IgD-negative memory B cell (primary cell): ENCODE results near the gene KLF18. TPM values are rescaled to one million over a fixed set of nuclear protein-coding genes. Genes with fewer than 3 reads are reported as not detected.
"Not testable (repeated sequence)": the region's sequence is repeated elsewhere in the genome, so short reads cannot be mapped to it uniquely, and the experiment has no call there.

Source experiments
- H3K27ac Mint-ChIP-seq, 3 donors: one replicate each; pipeline ENCODE4 v1.8.0; 2020 to 2022; ENCODE audit warnings: mild to moderate bottlenecking in 3 of 3, mixed read lengths in 3 of 3, moderate library complexity in 1 of 3
- H3K27me3 Mint-ChIP-seq: one replicate; pipeline ENCODE4 v1.8.0; 2021; ENCODE audit warnings: mixed read lengths
- H3K36me3 Mint-ChIP-seq: one replicate; pipeline ENCODE4 v1.8.0; 2020; ENCODE audit warnings: mild to moderate bottlenecking, mixed read lengths
- H3K4me1 Mint-ChIP-seq, 3 donors: one replicate each; pipeline ENCODE4 v1.8.0; 2020 to 2022; ENCODE audit warnings: mixed read lengths in 3 of 3, mild to moderate bottlenecking in 1 of 3
- H3K4me3 Mint-ChIP-seq, 4 donors: one replicate each; pipeline ENCODE4 v1.8.0; 2020 to 2022; ENCODE audit warnings: mild to moderate bottlenecking in 4 of 4, mixed read lengths in 4 of 4, moderate library complexity in 3 of 4
- H3K9me3 Mint-ChIP-seq, 3 donors: one replicate each; pipeline ENCODE4 v1.8.0; 2020 to 2021; ENCODE audit warnings: mixed read lengths in 3 of 3, mild to moderate bottlenecking in 1 of 3
- polyA plus RNA-seq: library from polyadenylated mRNA; unstranded; fragments of 300-500 nt; fragmentation: Illumina TruSeq; gene quantifications from one replicate; pipeline ENCODE4 v1.2.3, GENCODE V29; 2021

Gene KLF18
- polyA plus RNA-seq, 1 donor from 2014 or later = not detected

- H3K4me1 Mint-ChIP-seq, H3K36me3 Mint-ChIP-seq, H3K27ac Mint-ChIP-seq, H3K4me3 Mint-ChIP-seq, H3K9me3 Mint-ChIP-seq, H3K27me3 Mint-ChIP-seq: not testable (repeated sequence)
Measured at GRCh38 chr1:44139565-44139964, 1.9 kb downstream of the KLF18 start.

GRCh38 chr1:44138239-44138638 is 3.2 kb downstream of the KLF18 start:
- H3K27me3 Mint-ChIP-seq = peaks cover 3% of the 10 kb centered on the region
- H3K4me1 Mint-ChIP-seq = no peaks in the 10 kb centered on the region
- peaks cover 0 to 6% (median 3%) of the 10 kb centered on the region in 3 donors for H3K9me3 Mint-ChIP-seq
- no peak overlapping the region for H3K4me3 Mint-ChIP-seq
- peaks cover 3% of the 10 kb centered on the region for H3K36me3 Mint-ChIP-seq
- no peak overlapping the region for H3K27ac Mint-ChIP-seq

- H3K27ac Mint-ChIP-seq = no peak overlapping the region
- H3K36me3 Mint-ChIP-seq = peaks cover 3% of the 10 kb centered on the region
- peaks cover 2% of the 10 kb centered on the region for H3K27me3 Mint-ChIP-seq
- no peaks in the 10 kb centered on the region for H3K4me1 Mint-ChIP-seq
- no peak overlapping the region for H3K4me3 Mint-ChIP-seq
- no peaks in the 10 kb centered on the region for H3K9me3 Mint-ChIP-seq
Measured at GRCh38 chr1:44135886-44136285, 5.5 kb downstream of the KLF18 start.

GRCh38 chr1:44134071-44134920 is 7.1 kb downstream of the KLF18 start:
- Mint-ChIP-seq H3K4me3 (no peak overlapping the region), H3K9me3 (no peaks in the 10 kb centered on the region), H3K27me3 (peaks cover 2% of the 10 kb centered on the region), H3K36me3 (peaks cover 3% of the 10 kb centered on the region), H3K27ac (no peak overlapping the region), H3K4me1 (no peaks in the 10 kb centered on the region)

GRCh38 chr1:44131411-44131810 is 10.0 kb downstream of the KLF18 start:
- Mint-ChIP-seq H3K36me3 (peaks cover 3% of the 10 kb centered on the region), H3K27me3 (peaks cover 6% of the 10 kb centered on the region), H3K9me3 (no peaks in the 10 kb centered on the region), H3K27ac (no peak overlapping the region), H3K4me1 (no peaks in the 10 kb centered on the region), H3K4me3 (no peak overlapping the region)

GRCh38 chr1:44129616-44130500 is 11.6 kb downstream of the KLF18 start:
- H3K27me3 Mint-ChIP-seq = peaks cover 6% of the 10 kb centered on the region
- no peaks in the 10 kb centered on the region for H3K4me1 Mint-ChIP-seq
- no peak overlapping the region for H3K27ac Mint-ChIP-seq
- H3K4me3 Mint-ChIP-seq = no peak overlapping the region
- H3K9me3 Mint-ChIP-seq = no peaks in the 10 kb centered on the region
- H3K36me3 Mint-ChIP-seq = peaks cover 3% of the 10 kb centered on the region

GRCh38 chr1:44120398-44120949 is 21.0 kb downstream of the KLF18 start:
- Mint-ChIP-seq H3K9me3 (no peaks in the 10 kb centered on the region), H3K4me3 (no peak overlapping the region), H3K36me3 (no peaks in the 10 kb centered on the region), H3K27ac (no peak overlapping the region), H3K4me1 (peaks cover 0 to 4% (median 4%) of the 10 kb centered on the region in 3 donors), H3K27me3 (peaks cover 6% of the 10 kb centered on the region)

GRCh38 chr1:44119525-44119924 is 21.9 kb downstream of the KLF18 start:
- Mint-ChIP-seq H3K27me3 (peaks cover 6% of the 10 kb centered on the region), H3K27ac (no peak overlapping the region), H3K4me1 (peaks cover 0 to 4% (median 4%) of the 10 kb centered on the region in 3 donors), H3K4me3 (no peak overlapping the region), H3K36me3 (no peaks in the 10 kb centered on the region), H3K9me3 (no peaks in the 10 kb centered on the region)

- no peaks in the 10 kb centered on the region for H3K36me3 Mint-ChIP-seq
- H3K4me1 Mint-ChIP-seq = peaks cover 0 to 4% (median 4%) of the 10 kb centered on the region in 3 donors
- no peak within 1 kb of the TSS for H3K4me3 Mint-ChIP-seq
- no peaks in the 10 kb centered on the region for H3K9me3 Mint-ChIP-seq
- H3K27ac Mint-ChIP-seq = peak within 1 kb of the TSS in 1 of 3 donors; percentile 34
- H3K27me3 Mint-ChIP-seq = peaks cover 6% of the 10 kb centered on the region
Measured at GRCh38 chr1:44118682-44119081, 22.7 kb downstream of the KLF18 start, which contains the start of gene KLF17. Gene KLF17 (plus strand): TSS chr1:44118821. CDS start chr1:44118908, 87 bp downstream.

GRCh38 chr1:44117272-44117671 is 24.2 kb downstream of the KLF18 start:
- H3K4me3 Mint-ChIP-seq, H3K4me1 Mint-ChIP-seq, H3K36me3 Mint-ChIP-seq, H3K9me3 Mint-ChIP-seq, H3K27ac Mint-ChIP-seq, H3K27me3 Mint-ChIP-seq: not testable (repeated sequence)

GRCh38 chr1:44114098-44114497 is 27.3 kb downstream of the KLF18 start:
- Mint-ChIP-seq H3K4me3 (no peak overlapping the region), H3K9me3 (no peaks in the 10 kb centered on the region), H3K36me3 (peaks cover 2% of the 10 kb centered on the region)

GRCh38 chr1:44113095-44113609 is 28.3 kb downstream of the KLF18 start:
- H3K36me3 Mint-ChIP-seq = peaks cover 2% of the 10 kb centered on the region
- H3K27me3 Mint-ChIP-seq = peaks cover 2% of the 10 kb centered on the region
- peak overlapping the region in 1 of 3 donors; percentile 54 for H3K27ac Mint-ChIP-seq
- H3K4me1 Mint-ChIP-seq = peaks cover 0 to 3% (median 0%) of the 10 kb centered on the region in 3 donors
- no peak overlapping the region for H3K4me3 Mint-ChIP-seq
- no peaks in the 10 kb centered on the region for H3K9me3 Mint-ChIP-seq

More at GRCh38 chr1:44114098-44114497, 27.3 kb downstream of the KLF18 start:
- Mint-ChIP-seq H3K4me1 (peaks cover 0 to 3% (median 0%) of the 10 kb centered on the region in 3 donors), H3K27me3 (peaks cover 2% of the 10 kb centered on the region), H3K27ac (no peak overlapping the region)

GRCh38 chr1:44112486-44112885 is 28.9 kb downstream of the KLF18 start:
- Mint-ChIP-seq H3K27me3 (peaks cover 2% of the 10 kb centered on the region), H3K4me1 (peaks cover 0 to 1% (median 0%) of the 10 kb centered on the region in 3 donors)

GRCh38 chr1:44111861-44112260 is 29.6 kb downstream of the KLF18 start:
- H3K36me3 Mint-ChIP-seq = peaks cover 2% of the 10 kb centered on the region
- H3K27me3 Mint-ChIP-seq = peaks cover 2% of the 10 kb centered on the region
- H3K9me3 Mint-ChIP-seq = no peaks in the 10 kb centered on the region
- H3K4me1 Mint-ChIP-seq = peaks cover 0 to 1% (median 0%) of the 10 kb centered on the region in 3 donors
- no peak overlapping the region for H3K27ac Mint-ChIP-seq
- H3K4me3 Mint-ChIP-seq = no peak overlapping the region

More at GRCh38 chr1:44112486-44112885, 28.9 kb downstream of the KLF18 start:
- Mint-ChIP-seq H3K9me3 (no peaks in the 10 kb centered on the region), H3K4me3 (no peak overlapping the region), H3K27ac (no peak overlapping the region), H3K36me3 (peaks cover 2% of the 10 kb centered on the region)

- H3K4me3 Mint-ChIP-seq = no peak overlapping the region
- peaks cover 0 to 1% (median 0%) of the 10 kb centered on the region in 3 donors for H3K4me1 Mint-ChIP-seq
- no peak overlapping the region for H3K27ac Mint-ChIP-seq
- H3K36me3 Mint-ChIP-seq = peaks cover 2% of the 10 kb centered on the region
- no peaks in the 10 kb centered on the region for H3K9me3 Mint-ChIP-seq
- peaks cover 5% of the 10 kb centered on the region for H3K27me3 Mint-ChIP-seq
Measured at GRCh38 chr1:44110916-44111315, 30.5 kb downstream of the KLF18 start.
